Activated T-helper 2 cell treated with anti-CD3 and anti-CD28 coated beads, Interferon-gamma antibody, Interleukin-2, Interleukin-4, amounts not matched to agents 10 μg/mL and 5 μg/mL and 100 μg/mL, durations not matched to agents 14 hours and 24 hours and 36 hours (primary cell): ENCODE results near the gene AFTPH. TPM values are rescaled to one million over a fixed set of nuclear protein-coding genes. Genes with fewer than 3 reads are reported as not detected.
"Not testable (repeated sequence)": the region's sequence is repeated elsewhere in the genome, so short reads cannot be mapped to it uniquely, and the experiment has no call there.

Source experiments
- DNase-seq: peaks from one replicate; pipeline ENCODE4 v3.0.0; 2021; ENCODE audit warnings: low spot score
- H3K27ac Mint-ChIP-seq: one replicate; pipeline ENCODE4 v1.8.0; 2021; ENCODE audit warnings: mixed read lengths
- H3K27me3 Mint-ChIP-seq: one replicate; pipeline ENCODE4 v1.8.0; 2021; ENCODE audit warnings: low read depth, mixed read lengths
- H3K36me3 Mint-ChIP-seq: one replicate; pipeline ENCODE4 v1.8.0; 2021; ENCODE audit warnings: low read depth, mixed read lengths
- H3K4me1 Mint-ChIP-seq: one replicate; pipeline ENCODE4 v1.8.0; 2021; ENCODE audit warnings: low read depth, mixed read lengths
- H3K4me3 Mint-ChIP-seq: one replicate; pipeline ENCODE4 v1.8.0; 2021; ENCODE audit warnings: low read depth, mild to moderate bottlenecking, moderate library complexity, mixed read lengths
- H3K9me3 Mint-ChIP-seq: one replicate; pipeline ENCODE4 v1.8.0; 2021; ENCODE audit warnings: mixed read lengths
- intact Hi-C: fragments of 100-400 bp; cut with micrococcal nuclease; formaldehyde crosslinking; loops from one replicate; pipeline ENCODE4 v1.15.1; 2023
- total RNA-seq: library from RNA; stranded (reverse); gene quantifications from 2 replicates; pipeline ENCODE4 v1.2.3, GENCODE V29; 2022

The AFTPH gene
- total RNA-seq, 1 donor from 2014 or later = 36.6 TPM

DNA sequence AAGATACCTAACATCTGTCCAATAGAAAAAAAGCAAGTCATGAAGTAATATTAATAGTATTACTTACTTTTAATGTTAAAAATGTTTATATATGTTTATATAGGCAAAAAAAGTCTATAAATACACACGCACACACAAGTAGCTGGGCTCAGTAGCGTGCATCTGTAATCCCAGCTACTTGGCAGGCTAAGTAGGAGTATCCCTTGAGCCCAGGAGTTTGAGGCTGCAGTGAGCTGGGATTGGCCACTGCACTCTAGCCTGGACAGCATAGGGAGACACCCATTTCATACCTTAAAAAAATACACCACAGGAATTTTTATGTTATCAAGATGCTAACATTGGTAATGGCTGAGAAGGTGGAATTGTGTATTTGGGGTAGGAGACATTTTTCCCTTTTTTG lies 17.4 kb upstream of the AFTPH start:
- H3K27ac Mint-ChIP-seq = no peak overlapping the region
- no peaks in the 10 kb centered on the region for H3K4me1 Mint-ChIP-seq
- intact Hi-C loops = no loop called here
- H3K9me3 Mint-ChIP-seq = no peaks in the 10 kb centered on the region
- no peaks in the 10 kb centered on the region for H3K36me3 Mint-ChIP-seq
- H3K27me3 Mint-ChIP-seq = peaks cover 20% of the 10 kb centered on the region
- no peak for DNase-seq
- H3K4me3 Mint-ChIP-seq = no peak overlapping the region

DNA sequence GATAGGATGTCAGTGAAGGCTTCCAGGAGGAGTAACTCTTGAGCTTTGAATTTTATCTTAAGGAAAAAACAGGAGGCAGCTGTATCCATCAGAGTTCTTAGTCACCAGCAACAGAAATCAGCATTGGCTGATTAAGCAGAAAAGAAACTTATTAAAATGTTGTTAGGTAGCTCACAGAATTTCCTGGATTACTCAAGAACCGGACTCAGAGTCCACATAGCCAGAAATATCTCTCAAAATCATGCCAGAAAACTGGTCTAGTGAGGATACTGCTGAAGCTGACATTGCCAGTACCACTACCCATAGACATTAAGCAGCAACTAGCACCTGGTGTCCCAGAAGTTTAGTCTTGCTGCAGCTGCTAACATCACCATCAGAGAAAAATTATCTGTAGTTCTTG lies 10.1 kb upstream of the AFTPH start:
- no peaks in the 10 kb centered on the region for H3K4me1 Mint-ChIP-seq
- H3K9me3 Mint-ChIP-seq = no peaks in the 10 kb centered on the region
- no peak for DNase-seq
- H3K36me3 Mint-ChIP-seq = no peaks in the 10 kb centered on the region
- no peak overlapping the region for H3K4me3 Mint-ChIP-seq
- H3K27ac Mint-ChIP-seq = no peak overlapping the region
- intact Hi-C loops = no loop called here
- H3K27me3 Mint-ChIP-seq = peaks cover 32% of the 10 kb centered on the region

DNA sequence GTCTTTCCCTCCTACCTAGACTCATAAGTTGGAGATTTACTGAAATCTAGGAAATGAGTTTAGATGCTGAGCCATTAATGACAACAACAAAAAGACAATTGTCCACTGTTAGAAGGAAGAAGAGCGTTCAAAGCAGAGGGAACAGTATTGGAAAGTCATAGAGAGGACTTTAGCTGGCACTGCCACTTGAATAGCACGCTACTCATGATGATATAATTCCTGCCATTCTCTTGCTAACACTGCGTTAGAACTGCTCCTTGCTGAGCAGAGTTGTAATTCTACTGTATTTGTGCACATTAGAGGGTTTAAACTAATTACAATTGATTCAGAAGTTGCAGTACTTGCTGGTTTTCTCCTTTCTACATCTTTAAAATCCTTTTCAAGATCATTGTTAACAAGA lies 9.0 kb upstream of the AFTPH start:
- DNase-seq = no peak
- Mint-ChIP-seq H3K9me3 (no peaks in the 10 kb centered on the region), H3K27ac (no peak overlapping the region), H3K27me3 (peaks cover 32% of the 10 kb centered on the region), H3K36me3 (no peaks in the 10 kb centered on the region), H3K4me3 (no peak overlapping the region), H3K4me1 (no peaks in the 10 kb centered on the region)
- intact Hi-C loops = no loop called here

DNA sequence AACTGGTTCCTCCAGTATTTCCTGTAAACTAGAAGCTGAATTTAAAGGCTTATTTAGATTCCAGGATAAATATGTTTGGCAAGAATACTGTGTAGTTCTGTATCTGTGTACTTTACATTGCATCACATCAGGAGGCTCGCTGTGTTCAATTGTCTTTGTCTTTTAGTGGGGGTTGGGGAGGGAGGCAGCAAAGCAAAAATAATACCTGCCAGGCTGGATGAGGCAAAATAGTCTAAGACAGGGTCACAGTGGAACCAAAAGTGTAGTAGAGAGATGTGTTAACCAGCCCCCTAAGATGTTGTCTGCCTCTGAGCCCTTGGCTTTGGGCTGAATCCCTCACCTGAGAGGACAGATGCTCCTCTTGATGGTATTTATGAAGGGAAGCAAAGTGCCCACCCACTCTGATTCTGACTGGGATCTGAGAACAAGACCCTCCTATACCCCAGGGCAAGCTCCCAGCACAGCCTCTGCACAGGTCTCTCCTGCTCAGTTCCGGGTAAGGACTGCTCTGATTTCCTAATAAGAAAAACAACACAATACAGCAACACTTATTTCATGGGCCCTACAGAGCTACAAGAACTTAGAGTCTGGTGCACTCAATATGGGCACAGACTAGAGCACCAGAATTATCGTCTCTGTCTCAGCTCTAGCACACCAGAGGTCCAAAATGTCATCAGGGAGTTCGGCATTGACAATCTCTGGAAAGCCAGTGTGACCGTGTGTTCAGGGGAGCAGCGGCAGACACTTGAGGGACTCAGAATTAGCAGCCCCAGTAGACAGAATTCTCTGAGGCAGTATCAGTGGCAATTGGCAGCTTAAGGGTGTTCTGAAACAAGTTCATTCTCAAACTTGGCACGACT lies 7.2 kb upstream of the AFTPH start:
- H3K9me3 Mint-ChIP-seq = no peaks in the 10 kb centered on the region
- no peak overlapping the region for H3K4me3 Mint-ChIP-seq
- DNase-seq = no peak
- intact Hi-C loops = no loop called here
- no peak overlapping the region for H3K27ac Mint-ChIP-seq
- H3K36me3 Mint-ChIP-seq = no peaks in the 10 kb centered on the region
- no peaks in the 10 kb centered on the region for H3K4me1 Mint-ChIP-seq
- peaks cover 35% of the 10 kb centered on the region for H3K27me3 Mint-ChIP-seq

DNA sequence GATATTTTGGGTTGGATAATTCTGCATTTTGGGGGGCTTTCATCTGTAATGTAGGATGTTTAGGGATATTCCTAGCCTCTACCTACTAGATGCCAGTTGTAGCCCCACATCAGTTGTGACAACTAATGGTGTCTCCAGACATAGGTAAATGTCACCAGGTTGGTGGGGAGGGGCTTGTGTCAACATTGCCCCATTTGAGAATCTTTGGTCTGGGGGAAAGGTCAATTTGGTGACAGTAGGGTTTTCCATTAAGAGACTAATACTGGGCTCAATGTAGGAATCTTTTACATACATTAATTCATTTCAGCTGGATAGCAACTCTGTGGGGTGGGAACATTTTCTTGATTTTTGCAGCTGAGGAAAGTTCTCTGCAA lies 6.6 kb upstream of the AFTPH start:
- Mint-ChIP-seq H3K4me1 (peaks cover 1% of the 10 kb centered on the region), H3K9me3 (no peaks in the 10 kb centered on the region), H3K27ac (no peak overlapping the region), H3K27me3 (peaks cover 35% of the 10 kb centered on the region), H3K36me3 (no peaks in the 10 kb centered on the region), H3K4me3 (no peak overlapping the region)
- no peak for DNase-seq
- intact Hi-C loops = no loop called here

GRCh38 chr2:64522843-64523428 lies 1.2 kb upstream of the AFTPH start:
- peak; percentile 64 for DNase-seq
- H3K36me3 Mint-ChIP-seq = peaks cover 18% of the 10 kb centered on the region
- peak overlapping the region; percentile 99 for H3K27ac Mint-ChIP-seq
- intact Hi-C loops = loop anchor here (1.0 to 10.0 kb wide), 14 partner anchors 32 to 938 kb away; partner anchors contain the start of genes CEP68, MDH1, PELI1 and SLC1A4
- peak overlapping the region; percentile 97 for H3K4me3 Mint-ChIP-seq
- H3K4me1 Mint-ChIP-seq = peaks cover 28% of the 10 kb centered on the region
- no peaks in the 10 kb centered on the region for H3K9me3 Mint-ChIP-seq
- peaks cover 10% of the 10 kb centered on the region for H3K27me3 Mint-ChIP-seq

DNA sequence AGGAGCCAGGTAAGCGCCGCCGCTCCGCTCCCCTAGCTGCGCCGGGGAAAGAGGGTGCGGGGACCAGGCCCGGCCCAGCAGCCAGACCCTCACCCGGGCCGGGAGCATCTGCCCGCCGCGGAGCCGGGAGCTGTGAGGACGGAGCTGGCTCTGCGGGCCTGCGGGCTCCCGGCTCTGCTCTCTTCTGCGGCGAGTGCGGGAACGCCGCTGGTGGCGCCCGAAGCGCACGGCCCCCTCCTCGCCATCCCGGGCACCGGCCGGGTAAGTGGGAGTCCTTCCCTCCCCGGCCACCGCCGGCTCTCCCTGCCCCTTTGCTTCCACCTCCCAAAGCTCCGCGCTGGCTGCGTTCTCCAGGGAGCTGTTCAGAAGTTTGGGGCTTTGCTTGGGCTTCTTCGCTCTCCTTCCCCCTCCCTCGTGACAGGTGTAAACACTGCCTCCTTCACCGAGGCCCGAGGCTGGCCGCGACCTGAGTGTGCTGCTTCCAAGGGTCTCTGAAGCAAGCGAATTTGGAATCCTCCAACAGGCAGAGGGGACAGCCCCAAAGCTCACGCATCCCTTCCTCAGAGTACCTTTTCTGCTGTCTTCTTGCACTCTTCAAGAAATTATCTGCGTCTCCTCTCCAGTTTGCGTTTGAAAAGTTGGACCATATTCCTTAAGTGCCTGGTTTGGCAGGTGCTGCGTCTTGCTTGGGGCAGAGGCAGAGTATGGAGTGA lies 632 bp downstream of the AFTPH start:
- H3K27me3 Mint-ChIP-seq = peaks cover 5% of the 10 kb centered on the region
- H3K36me3 Mint-ChIP-seq = peaks cover 30% of the 10 kb centered on the region
- intact Hi-C loops = loop anchor here (1.0 to 10.0 kb wide), 17 partner anchors 10 to 940 kb away; partner anchors contain the start of genes CEP68, MDH1, PELI1 and RAB1A
- no peaks in the 10 kb centered on the region for H3K9me3 Mint-ChIP-seq
- peak overlapping the region; percentile 100 for H3K4me3 Mint-ChIP-seq
- H3K4me1 Mint-ChIP-seq = peaks cover 41% of the 10 kb centered on the region
- DNase-seq = peak; percentile 35
- H3K27ac Mint-ChIP-seq = peak overlapping the region; percentile 100

DNA sequence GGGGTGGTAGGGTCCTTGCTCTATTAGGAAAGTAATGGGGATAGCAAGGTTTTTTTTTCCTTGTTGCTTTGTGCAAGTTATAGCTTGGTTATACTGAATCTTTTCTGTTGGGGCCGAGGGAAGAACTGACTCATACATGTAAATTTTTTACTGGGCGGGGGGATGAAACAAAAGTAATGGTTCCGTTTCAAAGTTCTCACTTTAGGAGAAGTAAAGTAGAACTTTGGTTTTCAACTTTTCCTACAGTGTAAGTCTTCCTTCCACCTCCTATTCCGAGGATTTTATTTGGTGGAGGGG lies 1.1 kb downstream of the AFTPH start:
- Mint-ChIP-seq H3K27me3 (peaks cover 5% of the 10 kb centered on the region), H3K36me3 (peaks cover 33% of the 10 kb centered on the region), H3K4me3 (peak overlapping the region; percentile 100), H3K4me1 (peaks cover 41% of the 10 kb centered on the region), H3K27ac (peak overlapping the region; percentile 100), H3K9me3 (no peaks in the 10 kb centered on the region)
- intact Hi-C loops = loop anchor here (1.0 to 10.0 kb wide), 7 partner anchors 9 to 940 kb away; partner anchors contain the start of genes CEP68, MDH1 and WDPCP
- no peak for DNase-seq

- no peak for DNase-seq
- Mint-ChIP-seq H3K4me3 (peak overlapping the region; percentile 100), H3K4me1 (peaks cover 41% of the 10 kb centered on the region), H3K36me3 (peaks cover 38% of the 10 kb centered on the region), H3K27ac (peak overlapping the region; percentile 55), H3K9me3 (no peaks in the 10 kb centered on the region), H3K27me3 (peaks cover 5% of the 10 kb centered on the region)
- intact Hi-C loops = loop anchor here (10.0 kb wide), 3 partner anchors 529 to 941 kb away; partner anchors contain the start of genes CEP68, MDH1 and WDPCP
Measured at GRCh38 chr2:64526034-64526433, 1.9 kb downstream of the AFTPH start.

GRCh38 chr2:64530946-64531345 lies 6.8 kb downstream of the AFTPH start:
- intact Hi-C loops, H3K27ac Mint-ChIP-seq, H3K27me3 Mint-ChIP-seq, H3K9me3 Mint-ChIP-seq, H3K4me3 Mint-ChIP-seq, DNase-seq: not testable (repeated sequence)
- H3K4me1 Mint-ChIP-seq = peaks cover 51% of the 10 kb centered on the region
- peaks cover 45% of the 10 kb centered on the region for H3K36me3 Mint-ChIP-seq

GRCh38 chr2:64532030-64532429 lies 7.9 kb downstream of the AFTPH start:
- Mint-ChIP-seq H3K4me3 (no peak overlapping the region), H3K4me1 (peaks cover 45% of the 10 kb centered on the region)

DNA sequence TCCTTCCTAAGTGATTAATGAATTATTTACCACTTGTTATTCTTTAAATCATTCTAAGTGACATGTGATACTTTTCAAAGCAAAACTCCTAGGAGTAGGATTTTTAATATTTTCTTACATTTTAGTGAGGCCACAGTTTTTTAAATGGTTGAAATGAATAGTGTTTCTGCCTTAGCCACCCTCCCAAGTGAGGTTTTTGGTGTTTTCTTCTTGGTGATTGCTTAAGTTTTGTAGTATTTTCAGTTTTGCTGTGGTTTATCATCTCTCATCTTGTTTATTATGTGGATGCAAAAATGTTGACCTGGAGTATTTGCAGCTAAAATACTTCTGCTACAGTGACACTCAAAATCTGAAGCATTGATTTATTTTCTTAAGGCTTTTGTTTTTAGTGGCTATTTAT lies 9.8 kb downstream of the AFTPH start:
- Mint-ChIP-seq H3K4me3 (no peak overlapping the region), H3K27ac (no peak overlapping the region), H3K27me3 (no peaks in the 10 kb centered on the region), H3K36me3 (peaks cover 36% of the 10 kb centered on the region), H3K9me3 (no peaks in the 10 kb centered on the region), H3K4me1 (peaks cover 45% of the 10 kb centered on the region)
- intact Hi-C loops = loop anchor here (1.0 kb wide), 2 partner anchors 8 to 9 kb away; no protein-coding TSS in a partner anchor
- DNase-seq = no peak

More at GRCh38 chr2:64532030-64532429, 7.9 kb downstream of the AFTPH start:
- H3K9me3 Mint-ChIP-seq = no peaks in the 10 kb centered on the region
- no peak for DNase-seq
- H3K27ac Mint-ChIP-seq = peak overlapping the region; percentile 14
- H3K36me3 Mint-ChIP-seq = peaks cover 42% of the 10 kb centered on the region
- intact Hi-C loops = no loop called here
- H3K27me3 Mint-ChIP-seq = no peaks in the 10 kb centered on the region
